ENCODE results near the gene CPSF4. TPM values are rescaled to one million over a fixed set of nuclear protein-coding genes. Genes with fewer than 3 reads are reported as not detected.
A peak's percentile ranks its signal among the peaks of the same experiment; 100 is the strongest.

CPSF4 gene
- total RNA-seq, 1 donor from 2014 or later = 60.9 TPM

DNA sequence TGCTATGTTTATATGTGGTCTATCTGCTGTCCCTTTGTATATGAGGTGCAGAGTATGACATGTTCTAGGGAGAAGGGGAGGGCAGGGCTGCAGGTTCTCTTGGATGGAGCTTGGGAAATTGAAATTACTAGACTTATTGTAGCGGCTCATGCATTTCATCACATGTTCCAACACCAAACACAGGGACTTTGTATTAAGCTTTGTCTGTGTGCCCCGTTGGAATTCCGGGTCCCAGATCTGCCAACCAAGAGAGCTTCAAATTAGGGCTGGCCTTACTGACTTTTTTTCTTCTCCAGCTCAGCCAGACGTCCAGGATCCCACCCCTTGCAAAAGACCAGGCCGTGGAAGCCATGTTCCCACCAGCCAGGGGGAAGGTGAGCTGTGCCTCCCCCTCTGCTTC is 37.4 kb downstream of the CPSF4 start:
- no peak for DNase-seq
- ChIA-PET POLR2A (interaction anchor here (0.6 to 1.6 kb wide), 3 partner anchors 28 to 94 kb away, joined by 4 to 14 read pairs (median 4); partner anchors contain the start of genes BUD31 and ZKSCAN5), CTCF (no interaction called here)
- ATAC-seq (ENCODE audit: low read depth) = no peak
- Mint-ChIP-seq H3K27me3 (no peaks in the 10 kb centered on the region), H3K4me3 (no peak overlapping the region), H3K36me3 (ENCODE audit: low read depth) (peaks cover 33% of the 10 kb centered on the region), H3K9me3 (no peaks in the 10 kb centered on the region), H3K4me1 (peaks cover 36% of the 10 kb centered on the region), H3K27ac (no peak overlapping the region)
- TF ChIP-seq, protein P1, sequence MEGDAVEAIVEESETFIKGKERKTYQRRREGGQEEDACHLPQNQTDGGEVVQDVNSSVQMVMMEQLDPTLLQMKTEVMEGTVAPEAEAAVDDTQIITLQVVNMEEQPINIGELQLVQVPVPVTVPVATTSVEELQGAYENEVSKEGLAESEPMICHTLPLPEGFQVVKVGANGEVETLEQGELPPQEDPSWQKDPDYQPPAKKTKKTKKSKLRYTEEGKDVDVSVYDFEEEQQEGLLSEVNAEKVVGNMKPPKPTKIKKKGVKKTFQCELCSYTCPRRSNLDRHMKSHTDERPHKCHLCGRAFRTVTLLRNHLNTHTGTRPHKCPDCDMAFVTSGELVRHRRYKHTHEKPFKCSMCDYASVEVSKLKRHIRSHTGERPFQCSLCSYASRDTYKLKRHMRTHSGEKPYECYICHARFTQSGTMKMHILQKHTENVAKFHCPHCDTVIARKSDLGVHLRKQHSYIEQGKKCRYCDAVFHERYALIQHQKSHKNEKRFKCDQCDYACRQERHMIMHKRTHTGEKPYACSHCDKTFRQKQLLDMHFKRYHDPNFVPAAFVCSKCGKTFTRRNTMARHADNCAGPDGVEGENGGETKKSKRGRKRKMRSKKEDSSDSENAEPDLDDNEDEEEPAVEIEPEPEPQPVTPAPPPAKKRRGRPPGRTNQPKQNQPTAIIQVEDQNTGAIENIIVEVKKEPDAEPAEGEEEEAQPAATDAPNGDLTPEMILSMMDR (IDR thresholded peaks at IDR 0.05) = no peak
- intact Hi-C loops (cut with micrococcal nuclease) = loop anchor here (10.0 kb wide), 1 partner anchor 609 kb away; the partner anchor contains the start of genes COPS6 and ZNF3

DNA sequence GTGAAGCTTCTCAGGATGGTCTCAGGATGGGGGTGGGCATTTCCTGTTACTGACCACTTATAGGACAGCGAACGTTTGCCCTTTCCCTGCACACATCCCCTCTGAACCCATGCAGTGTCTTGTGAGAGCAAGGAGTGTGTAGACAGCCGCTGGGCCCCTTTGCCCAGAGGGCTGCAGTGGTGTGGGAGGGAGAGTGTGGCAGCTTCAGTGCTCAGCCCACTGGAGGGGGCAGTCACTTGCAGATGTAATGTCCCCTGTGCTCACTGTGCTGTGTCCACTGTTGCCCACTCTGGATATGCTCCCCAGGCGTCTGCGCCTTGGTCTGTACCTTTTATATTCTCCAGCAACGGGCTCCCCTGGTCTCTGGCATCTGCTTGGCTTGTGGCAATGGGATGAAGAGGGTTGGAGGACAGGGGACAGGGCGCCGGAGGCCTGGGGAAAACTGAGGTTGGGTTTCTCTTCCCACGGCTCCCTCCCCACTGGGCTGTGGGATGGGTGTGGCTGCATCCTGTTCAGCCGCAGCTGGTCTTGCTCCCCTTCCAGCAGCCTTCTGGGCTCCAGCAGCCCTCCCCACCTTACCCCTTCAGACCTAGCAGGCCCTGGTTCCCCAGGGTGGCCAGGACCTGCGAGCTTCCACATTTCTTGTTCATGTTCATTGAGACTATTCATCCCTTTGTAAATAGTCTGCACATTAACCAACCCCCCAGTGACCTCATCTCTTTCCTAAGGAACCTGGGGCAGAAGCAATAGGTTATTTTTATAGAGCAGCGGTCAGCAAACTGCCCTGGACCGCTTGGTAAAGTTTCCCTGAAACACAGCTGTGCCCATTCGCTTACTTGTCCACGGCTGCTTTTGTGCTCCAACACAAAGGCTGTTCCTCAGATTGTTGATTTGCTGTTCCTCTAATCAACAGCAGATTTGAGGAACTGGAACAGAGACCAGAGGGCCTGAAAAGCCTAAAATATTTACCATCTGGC is 40.0 kb downstream of the CPSF4 start:
- Mint-ChIP-seq H3K36me3 (ENCODE audit: low read depth) (peaks cover 37% of the 10 kb centered on the region), H3K4me1 (peaks cover 22% of the 10 kb centered on the region), H3K9me3 (no peaks in the 10 kb centered on the region), H3K4me3 (no peak overlapping the region), H3K27me3 (no peaks in the 10 kb centered on the region), H3K27ac (no peak overlapping the region)
- ATAC-seq (ENCODE audit: low read depth) (no peak), DNase-seq (no peak)
- CTCF ChIA-PET = no interaction called here
- intact Hi-C loops (cut with micrococcal nuclease) = loop anchor here (10.0 kb wide), 1 partner anchor 606 kb away; the partner anchor contains the start of genes COPS6 and ZNF3
- TF ChIP-seq, protein P1 (IDR thresholded peaks at IDR 0.05) = no peak
- POLR2A ChIA-PET = interaction anchor here (1.6 kb wide), 1 partner anchor 21 kb away, joined by 4 read pairs; the partner anchor contains the start of gene ZNF394

DNA sequence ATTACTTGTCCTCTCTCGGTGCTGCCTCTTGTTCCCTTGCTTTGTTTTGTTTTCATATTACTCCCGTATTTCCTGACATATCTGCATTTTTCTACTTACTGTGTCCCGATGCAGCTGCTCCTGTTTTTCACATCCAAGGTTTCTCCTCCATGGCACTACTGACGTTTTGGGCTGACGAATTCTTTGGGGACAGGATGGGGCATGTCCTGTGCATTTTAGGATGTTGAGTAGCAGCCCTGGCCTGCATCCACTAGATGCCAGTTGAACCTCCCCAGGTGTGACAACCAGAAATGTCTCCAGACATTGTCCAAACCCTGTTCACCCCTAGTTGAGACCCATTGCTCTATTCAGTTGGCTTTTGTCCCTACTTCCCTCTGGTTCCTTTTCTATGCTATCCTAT is 46.4 kb downstream of the CPSF4 start:
- ChIA-PET CTCF (no interaction called here), POLR2A (interaction anchor here (1.1 to 1.3 kb wide), 2 partner anchors 12 to 15 kb away, joined by 3 to 4 read pairs; partner anchors contain the start of gene ZNF394)
- TF ChIP-seq, protein P1 (IDR thresholded peaks at IDR 0.05) = no peak
- Mint-ChIP-seq H3K27ac (no peak overlapping the region), H3K4me3 (no peak overlapping the region), H3K27me3 (no peaks in the 10 kb centered on the region), H3K36me3 (ENCODE audit: low read depth) (peaks cover 47% of the 10 kb centered on the region), H3K9me3 (no peaks in the 10 kb centered on the region), H3K4me1 (no peaks in the 10 kb centered on the region)
- intact Hi-C loops (cut with micrococcal nuclease) = no loop called here
- ATAC-seq (ENCODE audit: low read depth) = no peak
- no peak for DNase-seq

DNA sequence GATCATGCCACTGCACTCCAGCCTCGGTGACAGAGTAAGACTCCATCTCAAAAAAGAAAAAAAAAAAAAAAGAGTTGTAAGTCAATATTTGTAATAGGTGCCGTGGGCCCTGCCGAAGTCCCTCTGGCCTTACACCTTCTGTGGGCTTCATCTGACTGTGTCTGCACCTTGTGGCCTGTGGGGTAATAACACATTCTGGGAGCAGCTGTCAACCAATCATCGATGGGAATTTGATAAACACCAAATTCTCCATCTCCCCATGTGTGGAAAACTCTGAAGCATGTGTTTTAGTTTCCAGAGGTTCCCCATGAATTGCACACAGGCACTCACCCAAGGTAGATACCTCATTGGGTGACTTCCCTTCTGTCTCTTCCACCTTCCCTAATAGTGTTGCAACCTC is 50.5 kb downstream of the CPSF4 start:
- Mint-ChIP-seq H3K36me3 (ENCODE audit: low read depth) (peaks cover 61% of the 10 kb centered on the region), H3K4me1 (no peaks in the 10 kb centered on the region), H3K4me3 (no peak overlapping the region), H3K9me3 (peaks cover 6% of the 10 kb centered on the region), H3K27ac (no peak overlapping the region), H3K27me3 (no peaks in the 10 kb centered on the region)
- intact Hi-C loops (cut with micrococcal nuclease) = no loop called here
- ChIA-PET POLR2A (interaction anchor here (0.6 to 1.3 kb wide), 4 partner anchors 10 to 81 kb away, joined by 3 to 6 read pairs (median 5); partner anchors contain the start of genes BUD31, PDAP1 and ZKSCAN5), CTCF (no interaction called here)
- TF ChIP-seq, protein P1 (IDR thresholded peaks at IDR 0.05) = no peak
- peak; percentile 31 for ATAC-seq (ENCODE audit: low read depth)
- no peak for DNase-seq

DNA sequence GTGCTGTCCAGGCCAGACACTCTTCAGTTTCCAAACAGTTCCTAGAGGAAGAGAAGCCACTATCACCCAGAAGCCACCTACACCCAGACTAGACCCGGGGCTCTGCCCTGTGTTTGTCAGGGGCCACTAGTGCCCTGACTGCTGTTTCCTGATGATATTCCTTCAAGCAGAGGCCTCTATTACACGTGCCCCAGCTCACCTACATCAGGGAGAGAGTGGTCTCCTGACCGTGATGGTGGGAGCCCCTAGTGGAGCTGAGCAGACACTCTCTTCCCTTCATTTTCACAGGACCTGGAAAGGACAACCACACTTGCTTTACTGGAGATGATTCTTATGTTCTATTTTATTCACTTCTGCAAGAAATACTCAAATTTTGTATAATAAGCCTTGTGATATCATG is 52.1 kb downstream of the CPSF4 start:
- ChIA-PET POLR2A (interaction anchor here (0.7 to 1.6 kb wide), 3 partner anchors 9 to 56 kb away, joined by 6 to 9 read pairs (median 7); partner anchors contain the start of gene ZNF394), CTCF (no interaction called here)
- intact Hi-C loops (cut with micrococcal nuclease) = no loop called here
- H3K4me1 Mint-ChIP-seq = no peaks in the 10 kb centered on the region
- no peak overlapping the region for H3K27ac Mint-ChIP-seq
- H3K27me3 Mint-ChIP-seq = no peaks in the 10 kb centered on the region
- TF ChIP-seq, protein P1 (IDR thresholded peaks at IDR 0.05) = no peak
- H3K4me3 Mint-ChIP-seq = no peak overlapping the region
- H3K9me3 Mint-ChIP-seq = peaks cover 7% of the 10 kb centered on the region
- DNase-seq (no peak), ATAC-seq (ENCODE audit: low read depth) (no peak)
- peaks cover 65% of the 10 kb centered on the region for H3K36me3 Mint-ChIP-seq (ENCODE audit: low read depth)

All from activated B cell treated with CpG ODN at 0.5 μM for 24 hours (primary cell).